GM10266 (cell line): ENCODE results near the gene ARL4A.

Source experiments
- DNase-seq: peaks from one replicate; pipeline ENCODE4 v3.0.0; 2012; ENCODE audit errors: extremely low spot score
- TF ChIP-seq, protein P1 (sequence below): IDR thresholded peaks from 2 replicates; pipeline ENCODE4 v1.5.1; 2012; ENCODE audit warnings: mild to moderate bottlenecking, low read depth; ENCODE audit not compliant: control insufficient read depth, insufficient read depth; ENCODE audit errors: missing control alignments

The ARL4A gene, protein sequence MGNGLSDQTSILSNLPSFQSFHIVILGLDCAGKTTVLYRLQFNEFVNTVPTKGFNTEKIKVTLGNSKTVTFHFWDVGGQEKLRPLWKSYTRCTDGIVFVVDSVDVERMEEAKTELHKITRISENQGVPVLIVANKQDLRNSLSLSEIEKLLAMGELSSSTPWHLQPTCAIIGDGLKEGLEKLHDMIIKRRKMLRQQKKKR

DNA sequence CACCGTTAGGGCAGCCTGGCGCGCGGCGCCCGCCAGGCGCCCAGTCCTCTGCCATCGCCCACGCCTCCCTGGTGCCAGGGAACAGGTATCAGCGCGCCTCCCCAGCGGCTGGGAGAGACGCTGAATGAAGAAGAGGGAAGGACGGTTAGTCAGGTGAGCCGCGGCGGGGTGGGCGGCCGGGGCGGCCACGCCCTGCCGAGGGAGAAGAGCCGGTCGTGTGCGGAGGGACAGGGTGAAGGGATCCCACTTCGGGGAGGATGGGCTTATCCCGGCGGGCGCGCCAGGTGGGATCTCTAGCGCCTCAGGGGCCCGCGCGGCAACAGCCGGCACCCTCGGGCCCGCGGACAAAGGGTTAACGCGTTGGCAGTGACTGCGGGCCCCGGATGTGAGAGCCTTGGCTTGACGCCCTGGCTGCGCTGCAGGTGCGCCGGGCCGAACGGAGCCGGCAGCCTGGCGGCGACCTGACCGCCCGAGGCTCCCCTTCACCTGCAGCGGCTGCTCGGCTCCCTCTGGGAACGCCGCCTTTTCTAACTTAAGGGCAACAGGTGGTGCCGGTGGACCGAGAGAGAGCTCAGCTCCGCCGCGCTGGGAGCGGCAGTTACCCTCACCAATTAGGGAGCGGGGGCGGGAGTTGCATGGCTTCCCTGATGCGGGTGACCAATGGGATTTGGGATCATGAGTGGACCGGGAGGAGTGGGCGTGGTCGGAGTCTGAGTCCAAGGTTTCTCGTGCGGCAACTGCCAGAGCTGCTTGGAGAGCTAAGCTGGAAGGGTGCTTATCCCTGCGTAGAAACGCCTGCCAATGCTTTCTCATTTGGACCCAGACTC lies at the start of gene ARL4A:
TSS of gene ARL4A (plus strand) at position 743 of the 827 bp plus-strand sequence. CDS start 622 bp downstream, outside the sequence.
- peak; percentile 88 for DNase-seq
- TF ChIP-seq, protein P1, sequence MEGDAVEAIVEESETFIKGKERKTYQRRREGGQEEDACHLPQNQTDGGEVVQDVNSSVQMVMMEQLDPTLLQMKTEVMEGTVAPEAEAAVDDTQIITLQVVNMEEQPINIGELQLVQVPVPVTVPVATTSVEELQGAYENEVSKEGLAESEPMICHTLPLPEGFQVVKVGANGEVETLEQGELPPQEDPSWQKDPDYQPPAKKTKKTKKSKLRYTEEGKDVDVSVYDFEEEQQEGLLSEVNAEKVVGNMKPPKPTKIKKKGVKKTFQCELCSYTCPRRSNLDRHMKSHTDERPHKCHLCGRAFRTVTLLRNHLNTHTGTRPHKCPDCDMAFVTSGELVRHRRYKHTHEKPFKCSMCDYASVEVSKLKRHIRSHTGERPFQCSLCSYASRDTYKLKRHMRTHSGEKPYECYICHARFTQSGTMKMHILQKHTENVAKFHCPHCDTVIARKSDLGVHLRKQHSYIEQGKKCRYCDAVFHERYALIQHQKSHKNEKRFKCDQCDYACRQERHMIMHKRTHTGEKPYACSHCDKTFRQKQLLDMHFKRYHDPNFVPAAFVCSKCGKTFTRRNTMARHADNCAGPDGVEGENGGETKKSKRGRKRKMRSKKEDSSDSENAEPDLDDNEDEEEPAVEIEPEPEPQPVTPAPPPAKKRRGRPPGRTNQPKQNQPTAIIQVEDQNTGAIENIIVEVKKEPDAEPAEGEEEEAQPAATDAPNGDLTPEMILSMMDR, result peak; percentile 43

- no peak for DNase-seq
- TF ChIP-seq, protein P1, result no peak
Measured at GRCh38 chr7:12637819-12638592, 49.4 kb upstream of the ARL4A start.

GRCh38 chr7:12638851-12639456 lies 48.5 kb upstream of the ARL4A start:
- TF ChIP-seq, protein P1, result peak; percentile 50
- peak; percentile 13 for DNase-seq

DNA sequence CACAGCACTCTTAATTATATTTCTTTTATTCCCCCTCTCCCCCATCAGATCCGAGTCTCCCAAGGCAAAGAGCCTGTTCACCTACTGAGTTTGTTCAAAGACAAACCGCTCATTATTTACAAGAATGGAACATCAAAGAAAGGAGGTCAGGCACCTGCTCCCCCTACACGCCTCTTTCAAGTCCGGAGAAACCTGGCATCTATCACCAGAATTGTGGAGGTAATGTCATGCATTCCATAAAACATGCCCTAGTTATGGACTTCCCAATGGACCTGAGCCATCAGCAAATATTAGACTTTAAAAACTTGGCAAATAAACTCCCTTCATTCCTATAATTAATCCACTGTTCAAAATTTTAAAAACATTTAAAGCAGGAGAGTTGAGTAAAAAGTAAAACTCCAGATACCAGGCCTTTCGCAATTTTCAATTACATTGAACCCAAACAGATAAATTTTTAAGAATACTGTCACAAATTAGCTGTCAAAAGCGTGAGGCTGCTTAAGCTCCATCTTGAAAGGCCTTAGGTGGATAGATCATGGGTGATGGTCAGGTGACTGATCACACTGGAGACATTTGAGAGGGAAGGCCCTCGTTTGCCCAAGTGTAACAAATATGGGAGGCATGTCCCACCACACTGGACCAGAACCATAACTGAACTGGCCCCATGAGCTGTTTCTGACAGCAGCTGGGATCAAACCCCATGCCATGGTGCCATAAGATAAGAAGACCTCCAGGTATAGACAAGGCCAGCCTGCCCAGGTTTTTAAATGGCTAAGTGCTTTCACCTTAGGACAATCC lies 46.9 kb upstream of the ARL4A start:
- TF ChIP-seq, protein P1, result no peak
- DNase-seq, result no peak

GRCh38 chr7:12641196-12641595 lies 46.2 kb upstream of the ARL4A start:
- no peak for DNase-seq
- TF ChIP-seq, protein P1, result no peak

DNA sequence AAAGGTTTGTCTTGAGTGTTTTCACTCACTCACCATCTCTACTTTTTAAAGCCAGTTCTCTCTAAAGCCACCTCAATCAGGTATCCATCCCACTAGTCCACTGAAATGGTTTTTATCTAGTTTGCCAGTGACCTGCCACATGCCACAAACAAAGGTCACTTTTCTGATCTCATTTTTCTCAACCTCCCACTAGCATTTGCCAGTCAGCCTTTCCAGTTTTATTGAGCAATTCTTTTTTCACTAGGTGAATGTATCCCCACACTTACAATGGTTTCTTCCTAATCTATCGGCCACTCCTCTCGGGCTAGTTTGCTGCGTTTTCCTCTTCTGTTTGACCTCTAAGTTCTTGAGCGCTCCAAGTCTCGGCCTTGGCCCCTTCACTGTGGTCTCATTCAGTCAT lies 44.9 kb upstream of the ARL4A start:
- no peak for DNase-seq
- TF ChIP-seq, protein P1, result no peak
